IMR-90 (cell line): ENCODE results near the gene ZNF267. TPM values are rescaled to one million over a fixed set of nuclear protein-coding genes. Genes with fewer than 3 reads are reported as not detected.

ENCODE experiments used
- ATAC-seq: fragments of 200-7000 bp; cut with Tn5 transposase; 2 replicates; pipeline ENCODE4 v1.9.1; 2020; ENCODE audit warnings: low read depth, mild to moderate bottlenecking, moderate library complexity
- Bru-seq: library from RNA; stranded (reverse); fragments of 400-500 nt; gene quantifications from one replicate; lab custom pipeline; 2021; lab: Mats Ljungman, UMichigan
- BruChase-seq, 2 experiments: library from RNA; stranded (reverse); fragments of 400-500 nt; gene quantifications; one replicate each; lab custom pipeline; 2021; lab: Mats Ljungman, UMichigan
- BruUV-seq: library from RNA; stranded (reverse); fragments of 400-500 nt; replicated peaks from 2 replicates; lab custom pipeline; 2021; lab: Mats Ljungman, UMichigan
- CTCF ChIA-PET: fragments of 300-600 bp; formaldehyde crosslinking; extraction: SDS; loops from one replicate; lab custom pipeline; 2021; ENCODE audit warnings: antibody characterized with exemption; lab: Yijun Ruan, JAX
- POLR2A ChIA-PET: fragments of 300-600 bp; sonication (Branson Sonifier 250); formaldehyde crosslinking; loops from one replicate; lab custom pipeline; 2022; ENCODE audit warnings: antibody characterized with exemption; ENCODE audit not compliant: unreplicated experiment; lab: Charles Lee
- DNase-seq: peaks from one replicate; pipeline ENCODE4 v3.0.0; 2013
- H2AFZ ChIP-seq: replicated peaks from 2 replicates; pipeline ENCODE3; 2013; ENCODE audit warnings: low read length, mild to moderate bottlenecking; ENCODE audit not compliant: poor library complexity
- H2AK5ac ChIP-seq: 2 replicates; pipeline ENCODE4 v1.6.1; 2013; ENCODE audit warnings: low read depth, low read length, inconsistent platforms
- H2AK9ac ChIP-seq: replicated peaks from 2 replicates; pipeline ENCODE3; 2013; ENCODE audit warnings: mild to moderate bottlenecking, low read depth, low read length, moderate library complexity; ENCODE audit not compliant: poor library complexity
- H2BK120ac ChIP-seq: 2 replicates; pipeline ENCODE4 v1.6.1; 2013; ENCODE audit warnings: low read depth, low read length, inconsistent platforms
- H2BK15ac ChIP-seq: 3 replicates; pipeline ENCODE4 v1.6.1; 2013; ENCODE audit warnings: low read depth, low read length, inconsistent platforms
- H2BK20ac ChIP-seq: 2 replicates; pipeline ENCODE4 v1.6.1; 2013; ENCODE audit warnings: low read depth, mild to moderate bottlenecking, inconsistent platforms, low read length, moderate library complexity
- H2BK5ac ChIP-seq: 2 replicates; pipeline ENCODE4 v1.6.1; 2013; ENCODE audit warnings: mild to moderate bottlenecking, low read depth, low read length, inconsistent platforms; ENCODE audit not compliant: poor library complexity, severe bottlenecking
- H3K14ac ChIP-seq: replicated peaks from 2 replicates; pipeline ENCODE4 v1.6.1; 2013; ENCODE audit warnings: low read depth, low read length, inconsistent platforms
- H3K18ac ChIP-seq: 2 replicates; pipeline ENCODE4 v1.6.1; 2013; ENCODE audit warnings: low read depth, low read length, control low read depth
- H3K23ac ChIP-seq: 2 replicates; pipeline ENCODE4 v1.6.1; 2013; ENCODE audit warnings: low read depth, low read length, inconsistent platforms
- H3K27ac ChIP-seq: 2 replicates; pipeline ENCODE4 v1.5.1; 2013; ENCODE audit warnings: mild to moderate bottlenecking, control low read depth, low read length; ENCODE audit not compliant: insufficient read depth
- H3K27me3 ChIP-seq: 2 replicates; pipeline ENCODE4 v1.6.1; 2013; ENCODE audit warnings: low read length; ENCODE audit not compliant: control insufficient read depth, insufficient read depth
- H3K36me3 ChIP-seq: 2 replicates; pipeline ENCODE4 v1.6.1; 2013; ENCODE audit warnings: low read length, mixed read lengths; ENCODE audit not compliant: control insufficient read depth, insufficient read depth
- H3K4ac ChIP-seq: 2 replicates; pipeline ENCODE4 v1.6.1; 2013; ENCODE audit warnings: low read depth, low read length, inconsistent platforms
- H3K4me1 ChIP-seq: 2 replicates; pipeline ENCODE4 v1.6.1; 2013; ENCODE audit warnings: low read length, mixed read lengths; ENCODE audit not compliant: control insufficient read depth, insufficient read depth
- H3K4me2 ChIP-seq: 2 replicates; pipeline ENCODE4 v1.6.1; 2013; ENCODE audit warnings: low read depth, mild to moderate bottlenecking, control low read depth, low read length, moderate library complexity
- H3K4me3 ChIP-seq: 2 replicates; pipeline ENCODE4 v1.5.1; 2013; ENCODE audit warnings: low read depth, mild to moderate bottlenecking, control low read depth, low read length, moderate library complexity; ENCODE audit not compliant: insufficient read depth
- H3K56ac ChIP-seq: 2 replicates; pipeline ENCODE4 v1.6.1; 2013; ENCODE audit warnings: low read length, inconsistent platforms; ENCODE audit not compliant: insufficient read depth; ENCODE audit errors: extremely low read depth
- H3K79me1 ChIP-seq, 2 experiments: 2 replicates each; pipeline ENCODE4 v1.6.1; 2013; ENCODE audit warnings: low read length in 2 of 2, inconsistent platforms in 1 of 2, low read depth in 1 of 2
- H3K9ac ChIP-seq: 2 replicates; pipeline ENCODE4 v1.6.1; 2013; ENCODE audit warnings: low read depth, low read length, control low read depth
- H3K9me1 ChIP-seq: 2 replicates; pipeline ENCODE4 v1.6.1; 2013; ENCODE audit warnings: low read length, inconsistent platforms; ENCODE audit not compliant: insufficient read depth
- H3K9me3 ChIP-seq: 2 replicates; pipeline ENCODE4 v1.6.1; 2013; ENCODE audit warnings: low read length; ENCODE audit not compliant: control insufficient read depth, insufficient read depth
- H4K20me1 ChIP-seq: 2 replicates; pipeline ENCODE4 v1.6.1; 2013; ENCODE audit warnings: low read length, inconsistent platforms; ENCODE audit not compliant: insufficient read depth
- H4K5ac ChIP-seq: 2 replicates; pipeline ENCODE4 v1.6.1; 2013; ENCODE audit warnings: mild to moderate bottlenecking, low read depth, low read length, control low read depth
- H4K8ac ChIP-seq, 2 experiments: 2 replicates each; pipeline ENCODE4 v1.6.1; 2013; ENCODE audit warnings: low read depth in 2 of 2, low read length in 2 of 2, control low read depth in 1 of 2, inconsistent platforms in 1 of 2
- H4K91ac ChIP-seq: 2 replicates; pipeline ENCODE4 v1.6.1; 2013; ENCODE audit warnings: low read depth, low read length, inconsistent platforms; ENCODE audit not compliant: insufficient read depth
- CHD1 ChIP-seq: IDR thresholded peaks from 2 replicates; pipeline ENCODE4 v1.6.1; 2012; ENCODE audit warnings: low read depth, low read length, improper control_type of control experiment
- ELK1 ChIP-seq: fragments of 150-350 bp; IDR thresholded peaks from 2 replicates; pipeline ENCODE4 v1.6.1; 2016; ENCODE audit warnings: low read depth, mild to moderate bottlenecking, low read length, moderate library complexity, borderline replicate concordance
- FOS ChIP-seq: fragments of 150-350 bp; IDR thresholded peaks from 2 replicates; pipeline ENCODE4 v1.6.1; 2016; ENCODE audit warnings: low read depth, low read length
- MAFK ChIP-seq: IDR thresholded peaks from 2 replicates; pipeline ENCODE4 v1.6.1; 2012; ENCODE audit warnings: low read depth, low read length, improper control_type of control experiment
- MAZ ChIP-seq: IDR thresholded peaks from 2 replicates; pipeline ENCODE4 v1.6.1; 2012; ENCODE audit warnings: low read depth, mild to moderate bottlenecking, low read length, improper control_type of control experiment, moderate library complexity, borderline replicate concordance
- MXI1 ChIP-seq: IDR thresholded peaks from 2 replicates; pipeline ENCODE4 v1.6.1; 2012; ENCODE audit warnings: low read depth, mild to moderate bottlenecking, low read length, moderate library complexity, borderline replicate concordance
- POLR2A ChIP-seq: IDR thresholded peaks from 2 replicates; pipeline ENCODE4 v1.6.1; 2012; ENCODE audit warnings: mild to moderate bottlenecking, low read depth, low read length
- RFX5 ChIP-seq: IDR thresholded peaks from 2 replicates; pipeline ENCODE4 v1.8.0; 2012; ENCODE audit warnings: low read depth, mild to moderate bottlenecking, low read length, moderate library complexity
- SMC3 ChIP-seq: fragments of 150-350 bp; IDR thresholded peaks from 2 replicates; pipeline ENCODE4 v1.6.1; 2016; ENCODE audit warnings: low read depth, mild to moderate bottlenecking, antibody characterized with exemption, low read length, moderate library complexity
- USF2 ChIP-seq: fragments of 150-350 bp; IDR thresholded peaks from 2 replicates; pipeline ENCODE4 v1.6.1; 2017; ENCODE audit warnings: mild to moderate bottlenecking, antibody characterized with exemption, low read length, low read depth
- WGBS, 2 experiments: methylation state at CpG; one replicate each; pipeline versions ENCODE4 v1.1.5 to v1.1.7; 2013; ENCODE audit warnings: missing lambda C conversion rate in 2 of 2; ENCODE audit not compliant: insufficient read length in 1 of 2; ENCODE audit errors: extremely low coverage in 2 of 2; 5-methylcytosine and 5-hydroxymethylcytosine counted together
- dilution Hi-C: fragments of 300-500 bp; cut with HindIII; formaldehyde crosslinking; loops from one replicate; pipeline ENCODE4 v1.14.3; 2018; ENCODE audit warnings: low sequenced_read_pairs; ENCODE audit not compliant: unreplicated experiment
- in situ Hi-C: fragments of 300-500 bp; cut with MboI; formaldehyde crosslinking; loops from 3 replicates; pipeline ENCODE4 v1.14.3; 2019; ENCODE audit warnings: low sequenced_read_pairs, inconsistent platforms, mixed read lengths
- intact Hi-C: fragments of 100-400 bp; cut with micrococcal nuclease; formaldehyde crosslinking; loops from 2 replicates; pipeline ENCODE4 v1.10.0; 2022
- long read RNA-seq: library from polyadenylated mRNA; unstranded; transcript quantifications from one replicate; pipeline ENCODE4 v2.0.0, GENCODE V29; 2021; ENCODE audit not compliant: unreplicated experiment
- polyA plus RNA-seq, 3 experiments: library from polyadenylated mRNA; depleted of rRNA; stranded (reverse); fragments of >200 nt; gene quantifications; 2 replicates each; pipeline ENCODE4 v1.2.3, GENCODE V29; 2012; ENCODE audit warnings: low replicate concordance in 1 of 3
- total RNA-seq: library from RNA; depleted of rRNA; stranded (reverse); fragments of >200 nt; gene quantifications from 2 replicates; pipeline ENCODE4 v1.2.3, GENCODE V29; 2012; rRNA removed

The ZNF267 gene
- total RNA-seq (15.6 and 22.2 TPM in 2 replicates), polyA plus RNA-seq (2012; rRNA removed) (2.2 and 2.5 TPM in 2 replicates), Bru-seq, nascent RNA (percentile 80 among the genes with signal in this experiment), BruChase-seq, experiment 1, labeled RNA remaining after a 6-hour chase (percentile 46 among the genes with signal in this experiment), BruChase-seq, experiment 2, labeled RNA remaining after a 2-hour chase (percentile 56 among the genes with signal in this experiment)
- 0.55 and 3.8 TPM in 2 replicates for polyA plus RNA-seq (2012; cell fraction: cytosol; rRNA removed)
- 0.82 and 2.9 TPM in 2 replicates for polyA plus RNA-seq (2012; cell fraction: nucleus; rRNA removed; ENCODE audit: low replicate concordance)
- long read RNA-seq, transcript ZNF267-201 (4 exons, 3,317 nt): major isoform, 5 of 6 reads
- long read RNA-seq, partial matches to known transcripts: 0 of 6 reads
- long read RNA-seq, other reads (novel, unspliced or antisense): 1 of 6 reads

- Histone ChIP-seq H3K9me3 (no peaks in the 10 kb centered on the region), H2BK15ac (no peak within 1 kb of the TSS), H2BK20ac (no peak within 1 kb of the TSS), H3K4ac (peak within 1 kb of the TSS; percentile 86), H3K4me2 (peak within 1 kb of the TSS; percentile 75), H4K91ac (peak within 1 kb of the TSS; percentile 68; the same call in 1 of the 2 replicates), H2AFZ (peak within 1 kb of the TSS; percentile 93), H4K8ac (peak within 1 kb of the TSS; percentile 55; a peak in 3 of 4 replicates), H3K18ac (no peak within 1 kb of the TSS), H3K9ac (peak within 1 kb of the TSS; percentile 52), H2BK120ac (0 out of 2 replicates have a peak within 1 kb of the TSS, but pooled peaks have one; percentile 11), H2BK5ac (peak within 1 kb of the TSS; percentile 52), H3K4me1 (peaks cover 20% of the 10 kb centered on the region), H3K9me1 (peaks cover 14% of the 10 kb centered on the region), H3K27me3 (no peaks in the 10 kb centered on the region), H3K14ac (peak within 1 kb of the TSS; percentile 84), H3K56ac (peak within 1 kb of the TSS; percentile 62), H3K36me3 (peaks cover 4% of the 10 kb centered on the region), H3K79me1 (peaks cover 15 to 42% of the 10 kb centered on the region in 2 experiments; a peak in 3 of 4 replicates), H2AK5ac (peak within 1 kb of the TSS; percentile 28), H4K20me1 (peaks cover 12% of the 10 kb centered on the region), H2AK9ac (peak within 1 kb of the TSS; percentile 85), H4K5ac (peak within 1 kb of the TSS; percentile 5; the same call in 1 of the 2 replicates), H3K4me3 (peak within 1 kb of the TSS; percentile 73), H3K27ac (peak within 1 kb of the TSS; percentile 58), H3K23ac (peak within 1 kb of the TSS; percentile 76)
- WGBS, 2 experiments: 0% methylated on average over 19 of the region's 57 CpGs; no CpG with 5 or more reads in 1 of the 2 experiments
- in situ Hi-C loops (loop anchor here (10.0 to 25.0 kb wide), 2 partner anchors 411 to 679 kb away; partner anchors contain the start of genes ARMC5 and TGFB1I1), intact Hi-C loops (loop anchor here (10.0 kb wide), 1 partner anchor 689 kb away; the partner anchor contains the start of gene FUS), dilution Hi-C loops (no loop called here)
- ChIA-PET CTCF (interaction anchor here (0.6 to 1.0 kb wide), 2 partner anchors 15 to 890 kb away, joined by 3 to 4 read pairs; no protein-coding TSS in a partner anchor), POLR2A (interaction anchor here (0.6 to 1.0 kb wide), 3 partner anchors 365 to 676 kb away, joined by 3 to 10 read pairs (median 4); no protein-coding TSS in a partner anchor)
- TF ChIP-seq POLR2A: peak; percentile 95
- no peak for TF ChIP-seq USF2
- TF ChIP-seq ELK1: no peak
- TF ChIP-seq MXI1: no peak
- TF ChIP-seq MAZ: peak; percentile 75; the same call in 1 of the 2 replicates
- no peak for TF ChIP-seq MAFK
- TF ChIP-seq RFX5: no peak
- TF ChIP-seq CHD1: peak; percentile 71; the same call in 1 of the 2 replicates
- peak; percentile 49; the same call in 1 of the 2 replicates for TF ChIP-seq FOS
- TF ChIP-seq SMC3: no peak
- no TSS peak for BruUV-seq
- DNase-seq (peak; percentile 86), ATAC-seq (peak; percentile 89)
Measured at GRCh38 chr16:31873556-31874365, at the start of gene ZNF267. Gene ZNF267, plus strand, starts transcription at chr16:31873807. Its CDS starts 160 bp downstream, at chr16:31873967.
